Right atrium auricular region (tissue), 2 donors: ENCODE measurements around the gene CALCA. TPM values are rescaled to one million over a fixed set of nuclear protein-coding genes. Genes with fewer than 3 reads are reported as not detected.
"Not testable (repeated sequence)": the region's sequence is repeated elsewhere in the genome, so short reads cannot be mapped to it uniquely, and the experiment has no call there.

Experiments
- DNase-seq: peaks from one replicate; pipeline ENCODE4 v3.0.0-alpha.2; 2019; ENCODE audit warnings: low spot score
- H3K27ac ChIP-seq, 2 donors: fragments of 200-600 bp; sonication (generic); 1 replicate in 1 of 2; 2 replicates in 1 of 2; pipeline ENCODE4 v1.5.1; 2016 to 2019
- H3K27me3 ChIP-seq, 2 donors: fragments of 200-600 bp; sonication (generic); one replicate each; pipeline versions ENCODE4 v1.5.1 to v1.6.0; 2017 to 2019
- H3K36me3 ChIP-seq: fragments of 200-600 bp; sonication (generic); one replicate; pipeline ENCODE4 v1.5.1; 2016
- H3K4me1 ChIP-seq, 2 donors: fragments of 200-600 bp; sonication (generic); one replicate each; pipeline versions ENCODE4 v1.5.1 to v1.6.0; 2017 to 2019
- H3K4me3 ChIP-seq, 2 donors: fragments of 200-600 bp; sonication (generic); 1 replicate in 1 of 2; 2 replicates in 1 of 2; pipeline ENCODE4 v1.5.1; 2017 to 2019; ENCODE audit warnings: mild to moderate bottlenecking in 1 of 2, moderate library complexity in 1 of 2
- H3K9me3 ChIP-seq, 2 donors: fragments of 200-600 bp; sonication (generic); one replicate each; pipeline ENCODE4 v1.5.1; 2019
- CTCF ChIP-seq, 2 donors: fragments of 200-600 bp; sonication (generic); IDR thresholded peaks; one replicate each; pipeline ENCODE4 v1.5.1; 2019; ENCODE audit warnings: antibody characterized with exemption in 2 of 2
- total RNA-seq, 2 donors: library from RNA; depleted of rRNA; stranded (reverse); fragments of >200 nt; gene quantifications; one replicate each; pipeline ENCODE4 v1.1.0, GENCODE V29; 2016

CALCA gene, protein sequence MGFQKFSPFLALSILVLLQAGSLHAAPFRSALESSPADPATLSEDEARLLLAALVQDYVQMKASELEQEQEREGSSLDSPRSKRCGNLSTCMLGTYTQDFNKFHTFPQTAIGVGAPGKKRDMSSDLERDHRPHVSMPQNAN
- total RNA-seq = not detected

GRCh38 chr11:14971865-14972580 lies at the start of gene CALCA:
TSS of gene CALCA (minus strand) at chr11:14972351. CDS start at chr11:14971192, 1,159 bp downstream.
- Histone ChIP-seq H3K4me3 (peak within 1 kb of the TSS in 1 of 2 donors; percentile 18), H3K4me1 (peaks cover 0 to 41% of the 10 kb centered on the region in 2 donors), H3K36me3 (no peaks in the 10 kb centered on the region), H3K27me3 (peaks cover 22 to 35% of the 10 kb centered on the region in 2 donors), H3K9me3 (no peaks in the 10 kb centered on the region), H3K27ac (no peak within 1 kb of the TSS)
- DNase-seq = no peak
- TF ChIP-seq CTCF (IDR thresholded peaks at IDR 0.05) = no peak

GRCh38 chr11:15016200-15016599 lies 44.0 kb upstream of the CALCA start:
- Histone ChIP-seq H3K9me3 (peaks cover 0 to 39% of the 10 kb centered on the region in 2 donors), H3K36me3 (no peaks in the 10 kb centered on the region), H3K4me3 (no peak overlapping the region), H3K27ac (no peak overlapping the region), H3K4me1 (no peaks in the 10 kb centered on the region), H3K27me3 (no peaks in the 10 kb centered on the region)
- no peak for TF ChIP-seq CTCF (IDR thresholded peaks at IDR 0.05)
- DNase-seq = no peak

DNA sequence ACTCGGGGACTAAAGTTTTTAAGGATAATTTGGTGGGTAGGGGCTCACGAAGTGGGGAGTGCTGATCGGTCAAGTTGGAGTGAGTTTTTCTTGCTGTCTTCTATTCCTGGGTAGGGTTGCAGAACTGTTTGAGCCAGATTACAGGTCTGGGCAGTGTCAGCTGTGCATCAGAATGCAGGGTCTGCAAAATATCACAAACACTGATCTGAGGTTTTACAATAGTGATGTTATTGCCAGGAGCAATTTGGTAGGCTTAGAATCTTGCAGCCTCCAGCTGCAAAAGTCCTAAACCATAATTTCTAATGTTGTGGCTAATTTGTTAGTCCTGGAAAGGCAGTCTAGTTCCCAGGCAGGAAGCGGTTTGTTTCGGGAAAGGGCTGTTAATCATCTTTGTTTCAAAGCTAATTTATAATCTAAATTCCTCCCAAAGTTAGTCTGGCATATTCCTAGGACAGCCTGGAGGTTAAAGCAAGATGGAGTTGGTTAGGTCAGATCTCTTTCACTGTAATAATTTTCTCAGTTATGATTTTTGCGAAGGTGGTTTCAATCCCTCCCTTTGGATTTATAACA lies 39.7 kb upstream of the CALCA start:
- Histone ChIP-seq H3K4me3 (no peak overlapping the region), H3K27me3 (no peaks in the 10 kb centered on the region), H3K4me1 (no peaks in the 10 kb centered on the region), H3K9me3 (peaks cover 0 to 23% of the 10 kb centered on the region in 2 donors), H3K27ac (no peak overlapping the region), H3K36me3 (no peaks in the 10 kb centered on the region)
- TF ChIP-seq CTCF (IDR thresholded peaks at IDR 0.05) = no peak
- DNase-seq = no peak

DNA sequence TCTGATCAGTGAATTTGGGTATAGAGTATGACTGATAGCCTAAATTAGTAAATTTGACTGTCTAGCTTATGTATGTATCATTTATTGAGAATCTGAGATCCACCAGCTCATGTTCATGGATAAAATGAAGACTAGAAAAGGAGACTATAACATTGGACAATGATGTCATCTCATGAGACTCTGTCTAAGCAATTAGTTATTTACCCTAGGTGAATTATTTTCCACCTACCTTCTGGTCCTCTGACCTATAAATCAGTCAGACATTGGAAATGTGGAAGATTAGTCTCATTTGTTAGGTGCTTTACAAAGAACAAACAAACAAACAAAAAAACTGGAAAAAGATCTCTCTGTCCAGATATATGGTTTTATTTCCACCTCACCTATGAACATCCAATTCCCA lies 38.7 kb upstream of the CALCA start:
- H3K27me3 ChIP-seq = no peaks in the 10 kb centered on the region
- no peak for DNase-seq
- no peak overlapping the region for H3K4me3 ChIP-seq
- H3K27ac ChIP-seq = no peak overlapping the region
- peaks cover 0 to 17% of the 10 kb centered on the region in 2 donors for H3K9me3 ChIP-seq
- no peaks in the 10 kb centered on the region for H3K36me3 ChIP-seq
- H3K4me1 ChIP-seq = no peaks in the 10 kb centered on the region
- no peak for TF ChIP-seq CTCF (IDR thresholded peaks at IDR 0.05)

- no peak for DNase-seq
- Histone ChIP-seq H3K4me1 (no peaks in the 10 kb centered on the region), H3K4me3 (no peak overlapping the region), H3K27ac (no peak overlapping the region), H3K36me3 (no peaks in the 10 kb centered on the region), H3K27me3 (no peaks in the 10 kb centered on the region), H3K9me3 (peaks cover 0 to 11% of the 10 kb centered on the region in 2 donors)
- TF ChIP-seq CTCF (IDR thresholded peaks at IDR 0.05) = no peak
Measured at GRCh38 chr11:15006139-15006759, 34.1 kb upstream of the CALCA start.

- DNase-seq, H3K9me3 ChIP-seq, H3K27ac ChIP-seq, H3K36me3 ChIP-seq, H3K27me3 ChIP-seq, H3K4me1 ChIP-seq, H3K4me3 ChIP-seq: not testable (repeated sequence)
Measured at GRCh38 chr11:14988133-14988532, 16.0 kb upstream of the CALCA start.
